Measurements from ENCODE around the gene LRRC28. TPM values are rescaled to one million over a fixed set of nuclear protein-coding genes. Genes with fewer than 3 reads are reported as not detected.

LRRC28 gene
- polyA plus RNA-seq, 1 donor from 2014 or later = 20.4 TPM

DNA sequence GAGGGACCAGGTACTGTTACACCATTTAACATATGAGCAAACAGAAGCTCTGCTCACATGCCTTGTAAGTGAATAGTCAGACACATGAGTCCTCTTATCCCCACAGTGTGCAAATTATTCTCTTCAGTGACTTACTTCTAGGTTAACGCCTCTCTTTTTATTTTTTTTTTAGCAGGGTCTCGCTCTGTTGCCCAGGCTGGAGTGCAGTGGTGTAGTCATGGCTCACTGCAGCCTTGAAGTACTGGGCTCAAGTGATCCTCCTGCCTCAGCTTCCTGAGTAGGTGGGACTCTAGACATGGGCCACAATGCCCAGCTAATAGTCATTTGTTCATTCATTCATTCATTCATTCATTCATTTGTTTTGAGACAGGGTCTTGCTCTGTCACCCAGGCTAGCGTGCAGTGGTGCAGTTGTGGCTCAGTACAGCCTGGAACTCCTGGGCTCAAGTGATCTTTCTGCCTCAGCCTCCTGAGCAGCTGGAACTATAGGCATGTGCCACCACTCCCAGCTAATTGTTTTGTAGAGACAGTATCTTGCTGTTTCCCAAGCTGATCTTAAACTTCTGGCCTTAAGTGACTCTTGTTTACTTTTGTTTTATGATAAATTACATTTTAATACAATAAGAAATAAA, 94.7 kb downstream of the LRRC28 start:
- Histone ChIP-seq H3K4me2 (ENCODE audit: low read length) (no peak overlapping the region), H2AFZ (ENCODE audit: low read depth, low read length) (no peak overlapping the region), H3K27ac (ENCODE audit: low read length) (no peak overlapping the region), H4K20me1 (ENCODE audit: insufficient read depth) (no peaks in the 10 kb centered on the region), H3K27me3 (ENCODE audit: insufficient read depth, low read depth, low read length) (no peaks in the 10 kb centered on the region), H3K79me2 (replicated peaks; ENCODE audit: insufficient read depth, low read length) (no peaks in the 10 kb centered on the region), H3K9me3 (ENCODE audit: low read length) (no peaks in the 10 kb centered on the region), H3K4me3 (ENCODE audit: low read length) (no peak overlapping the region), H3F3A (ENCODE audit: insufficient read depth, low read length, poor library complexity, severe bottlenecking) (no peaks in the 10 kb centered on the region), H3K9ac (ENCODE audit: low read length) (no peak overlapping the region), H3K36me3 (ENCODE audit: insufficient read depth, low read length) (no peaks in the 10 kb centered on the region), H3K9me2 (ENCODE audit: insufficient read depth, low read length) (no peaks in the 10 kb centered on the region)
- TF ChIP-seq, protein P1, sequence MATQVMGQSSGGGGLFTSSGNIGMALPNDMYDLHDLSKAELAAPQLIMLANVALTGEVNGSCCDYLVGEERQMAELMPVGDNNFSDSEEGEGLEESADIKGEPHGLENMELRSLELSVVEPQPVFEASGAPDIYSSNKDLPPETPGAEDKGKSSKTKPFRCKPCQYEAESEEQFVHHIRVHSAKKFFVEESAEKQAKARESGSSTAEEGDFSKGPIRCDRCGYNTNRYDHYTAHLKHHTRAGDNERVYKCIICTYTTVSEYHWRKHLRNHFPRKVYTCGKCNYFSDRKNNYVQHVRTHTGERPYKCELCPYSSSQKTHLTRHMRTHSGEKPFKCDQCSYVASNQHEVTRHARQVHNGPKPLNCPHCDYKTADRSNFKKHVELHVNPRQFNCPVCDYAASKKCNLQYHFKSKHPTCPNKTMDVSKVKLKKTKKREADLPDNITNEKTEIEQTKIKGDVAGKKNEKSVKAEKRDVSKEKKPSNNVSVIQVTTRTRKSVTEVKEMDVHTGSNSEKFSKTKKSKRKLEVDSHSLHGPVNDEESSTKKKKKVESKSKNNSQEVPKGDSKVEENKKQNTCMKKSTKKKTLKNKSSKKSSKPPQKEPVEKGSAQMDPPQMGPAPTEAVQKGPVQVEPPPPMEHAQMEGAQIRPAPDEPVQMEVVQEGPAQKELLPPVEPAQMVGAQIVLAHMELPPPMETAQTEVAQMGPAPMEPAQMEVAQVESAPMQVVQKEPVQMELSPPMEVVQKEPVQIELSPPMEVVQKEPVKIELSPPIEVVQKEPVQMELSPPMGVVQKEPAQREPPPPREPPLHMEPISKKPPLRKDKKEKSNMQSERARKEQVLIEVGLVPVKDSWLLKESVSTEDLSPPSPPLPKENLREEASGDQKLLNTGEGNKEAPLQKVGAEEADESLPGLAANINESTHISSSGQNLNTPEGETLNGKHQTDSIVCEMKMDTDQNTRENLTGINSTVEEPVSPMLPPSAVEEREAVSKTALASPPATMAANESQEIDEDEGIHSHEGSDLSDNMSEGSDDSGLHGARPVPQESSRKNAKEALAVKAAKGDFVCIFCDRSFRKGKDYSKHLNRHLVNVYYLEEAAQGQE (IDR thresholded peaks at IDR 0.05; ENCODE audit: borderline replicate concordance) = no peak
- TF ChIP-seq, protein P2, sequence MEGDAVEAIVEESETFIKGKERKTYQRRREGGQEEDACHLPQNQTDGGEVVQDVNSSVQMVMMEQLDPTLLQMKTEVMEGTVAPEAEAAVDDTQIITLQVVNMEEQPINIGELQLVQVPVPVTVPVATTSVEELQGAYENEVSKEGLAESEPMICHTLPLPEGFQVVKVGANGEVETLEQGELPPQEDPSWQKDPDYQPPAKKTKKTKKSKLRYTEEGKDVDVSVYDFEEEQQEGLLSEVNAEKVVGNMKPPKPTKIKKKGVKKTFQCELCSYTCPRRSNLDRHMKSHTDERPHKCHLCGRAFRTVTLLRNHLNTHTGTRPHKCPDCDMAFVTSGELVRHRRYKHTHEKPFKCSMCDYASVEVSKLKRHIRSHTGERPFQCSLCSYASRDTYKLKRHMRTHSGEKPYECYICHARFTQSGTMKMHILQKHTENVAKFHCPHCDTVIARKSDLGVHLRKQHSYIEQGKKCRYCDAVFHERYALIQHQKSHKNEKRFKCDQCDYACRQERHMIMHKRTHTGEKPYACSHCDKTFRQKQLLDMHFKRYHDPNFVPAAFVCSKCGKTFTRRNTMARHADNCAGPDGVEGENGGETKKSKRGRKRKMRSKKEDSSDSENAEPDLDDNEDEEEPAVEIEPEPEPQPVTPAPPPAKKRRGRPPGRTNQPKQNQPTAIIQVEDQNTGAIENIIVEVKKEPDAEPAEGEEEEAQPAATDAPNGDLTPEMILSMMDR (IDR thresholded peaks at IDR 0.05; ENCODE audit: poor library complexity, severe bottlenecking) = no peak
- TF ChIP-seq SMC3 (conservative IDR thresholded peaks at IDR 0.05; ENCODE audit: poor library complexity) (no peak), POLR2AphosphoS5 (IDR thresholded peaks at IDR 0.05) (no peak), TAF1 (IDR thresholded peaks at IDR 0.05; ENCODE audit: low read depth) (no peak), RAD21 (conservative IDR thresholded peaks at IDR 0.05) (no peak), MXI1 (conservative IDR thresholded peaks at IDR 0.05; ENCODE audit: poor library complexity, severe bottlenecking) (no peak), EZH2 (IDR thresholded peaks at IDR 0.05; ENCODE audit: borderline replicate concordance, insufficient read depth, low read length, poor library complexity, severe bottlenecking) (no peak), EP300 (conservative IDR thresholded peaks at IDR 0.05; ENCODE audit: poor library complexity, severe bottlenecking) (no peak)

GRCh38 chr15:99347574-99347973, 96.3 kb downstream of the LRRC28 start:
- H3K27ac ChIP-seq (ENCODE audit: low read length) = no peak overlapping the region
- TF ChIP-seq EP300 (conservative IDR thresholded peaks at IDR 0.05; ENCODE audit: poor library complexity, severe bottlenecking) (no peak), EZH2 (IDR thresholded peaks at IDR 0.05; ENCODE audit: borderline replicate concordance, insufficient read depth, low read length, poor library complexity, severe bottlenecking) (no peak), TAF1 (IDR thresholded peaks at IDR 0.05; ENCODE audit: low read depth) (no peak), POLR2AphosphoS5 (IDR thresholded peaks at IDR 0.05) (no peak), RAD21 (conservative IDR thresholded peaks at IDR 0.05) (no peak), MXI1 (conservative IDR thresholded peaks at IDR 0.05; ENCODE audit: poor library complexity, severe bottlenecking) (no peak), SMC3 (conservative IDR thresholded peaks at IDR 0.05; ENCODE audit: poor library complexity) (no peak)
- TF ChIP-seq, protein P1 (IDR thresholded peaks at IDR 0.05; ENCODE audit: borderline replicate concordance) = no peak
- TF ChIP-seq, protein P2 (IDR thresholded peaks at IDR 0.05; ENCODE audit: poor library complexity, severe bottlenecking) = no peak
- H3K4me3 ChIP-seq (ENCODE audit: low read length) = no peak overlapping the region
- H3K9ac ChIP-seq (ENCODE audit: low read length) = no peak overlapping the region
- H3K79me2 ChIP-seq (replicated peaks; ENCODE audit: insufficient read depth, low read length) = no peaks in the 10 kb centered on the region
- H2AFZ ChIP-seq (ENCODE audit: low read depth, low read length) = no peak overlapping the region
- no peaks in the 10 kb centered on the region for H3K9me2 ChIP-seq (ENCODE audit: insufficient read depth, low read length)
- H3K27me3 ChIP-seq (ENCODE audit: insufficient read depth, low read depth, low read length) = no peaks in the 10 kb centered on the region
- no peaks in the 10 kb centered on the region for H3K36me3 ChIP-seq (ENCODE audit: insufficient read depth, low read length)
- H3K4me2 ChIP-seq (ENCODE audit: low read length) = no peak overlapping the region
- no peaks in the 10 kb centered on the region for H4K20me1 ChIP-seq (ENCODE audit: insufficient read depth)
- no peaks in the 10 kb centered on the region for H3F3A ChIP-seq (ENCODE audit: insufficient read depth, low read length, poor library complexity, severe bottlenecking)
- no peaks in the 10 kb centered on the region for H3K9me3 ChIP-seq (ENCODE audit: low read length)

Data from neural cell (in vitro differentiated cells).